HAP-1 (cell line): ENCODE results near the gene SNF8.

Experiments used
- DNase-seq, 2 experiments: peaks; one replicate each; pipeline ENCODE4 v3.0.0-alpha.2; 2016 to 2020; ENCODE audit warnings: low spot score in 2 of 2
- H3K27me3 ChIP-seq: fragments of 250-450 bp; sonication (Bioruptor Pico); 2 replicates; pipeline ENCODE4 v1.5.1; 2020; ENCODE audit warnings: low read depth, mild to moderate bottlenecking, moderate library complexity
- H3K36me3 ChIP-seq: fragments of 250-450 bp; sonication (Bioruptor Pico); replicated peaks from 2 replicates; pipeline ENCODE4 v1.5.1; 2020; ENCODE audit warnings: mild to moderate bottlenecking
- H3K4me1 ChIP-seq: fragments of 250-450 bp; sonication (Bioruptor Pico); 2 replicates; pipeline ENCODE4 v1.5.1; 2020; ENCODE audit warnings: mild to moderate bottlenecking
- H3K4me3 ChIP-seq: fragments of 250-450 bp; sonication (Bioruptor Pico); 2 replicates; pipeline ENCODE4 v1.5.1; 2020; ENCODE audit warnings: mild to moderate bottlenecking, moderate library complexity
- H3K9me3 ChIP-seq: fragments of 250-450 bp; sonication (Bioruptor Pico); 2 replicates; pipeline ENCODE4 v1.5.1; 2020; ENCODE audit warnings: mild to moderate bottlenecking, moderate library complexity
- in situ Hi-C: fragments of 300-500 bp; cut with MboI; formaldehyde crosslinking; loops from 3 replicates; pipeline ENCODE4 v1.14.3; 2020; ENCODE audit warnings: low sequenced_read_pairs, inconsistent platforms, mixed read lengths

SNF8 gene

DNA sequence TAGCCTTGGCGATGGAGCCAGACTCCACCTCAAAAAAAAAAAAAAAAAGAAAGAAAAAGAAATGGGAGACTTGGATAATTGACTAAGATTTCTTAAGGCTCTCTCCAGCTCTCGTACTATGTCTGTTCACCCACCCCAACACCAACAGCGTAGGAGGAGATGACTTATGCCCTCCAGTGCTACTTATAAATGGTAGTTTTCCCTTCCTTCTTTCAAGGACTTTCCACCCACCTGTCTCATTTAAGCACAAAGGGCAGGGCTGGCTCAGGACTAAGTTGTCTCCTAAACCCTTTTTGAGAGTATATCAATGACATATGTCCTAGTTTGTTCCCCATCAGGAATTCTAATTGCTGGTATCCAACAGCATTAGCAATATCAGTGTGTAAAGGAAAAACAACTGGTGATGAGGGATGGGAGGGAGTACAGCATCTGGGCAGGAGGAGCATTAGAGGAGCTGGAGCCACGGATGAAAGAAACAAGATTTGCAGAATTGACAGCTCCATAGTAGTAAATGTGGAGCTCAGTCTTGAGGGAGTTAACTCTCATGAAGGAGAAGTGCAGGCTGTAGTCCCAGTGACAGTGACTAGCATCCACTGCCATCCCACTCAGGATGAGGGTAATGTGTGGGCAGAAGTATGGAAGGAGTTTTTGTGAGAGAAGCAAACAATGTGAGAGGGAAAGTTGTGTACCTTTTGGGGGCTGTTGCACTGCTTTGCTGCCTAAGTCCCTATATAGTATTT, 19.2 kb downstream of the SNF8 start:
- H3K36me3 ChIP-seq, result peaks cover 90% of the 10 kb centered on the region

GRCh38 chr17:48915459-48916282, 29.0 kb downstream of the SNF8 start:
- in situ Hi-C loops, result no loop called here
- H3K27me3 ChIP-seq, result no peaks in the 10 kb centered on the region
- H3K36me3 ChIP-seq, result peaks cover 95% of the 10 kb centered on the region
- no peak for DNase-seq
- H3K4me3 ChIP-seq, result no peak overlapping the region
- H3K9me3 ChIP-seq, result no peaks in the 10 kb centered on the region
- peaks cover 4% of the 10 kb centered on the region; the same call in 1 of the 2 replicates for H3K4me1 ChIP-seq

More for the DNA sequence above, 19.2 kb downstream of the SNF8 start:
- H3K4me3 ChIP-seq, result no peak overlapping the region
- no peaks in the 10 kb centered on the region for H3K27me3 ChIP-seq
- in situ Hi-C loops, result loop anchor here (10.0 kb wide), 1 partner anchor 109 kb away; no protein-coding TSS in a partner anchor
- no peaks in the 10 kb centered on the region for H3K4me1 ChIP-seq
- no peak for DNase-seq
- H3K9me3 ChIP-seq, result no peaks in the 10 kb centered on the region

GRCh38 chr17:48912476-48912875, 32.2 kb downstream of the SNF8 start:
- Histone ChIP-seq H3K4me1 (peaks cover 15% of the 10 kb centered on the region), H3K4me3 (no peak overlapping the region), H3K36me3 (peaks cover 75% of the 10 kb centered on the region), H3K27me3 (no peaks in the 10 kb centered on the region), H3K9me3 (no peaks in the 10 kb centered on the region)
- in situ Hi-C loops, result no loop called here
- no peak for DNase-seq

- Histone ChIP-seq H3K9me3 (no peaks in the 10 kb centered on the region), H3K4me3 (peak overlapping the region; percentile 45; the same call in 1 of the 2 replicates), H3K36me3 (peaks cover 55% of the 10 kb centered on the region), H3K4me1 (peaks cover 15% of the 10 kb centered on the region), H3K27me3 (no peaks in the 10 kb centered on the region)
- in situ Hi-C loops, result no loop called here
- no peak for DNase-seq
These were observed 34.3 kb downstream of the SNF8 start for GRCh38 chr17:48910370-48910769.

- in situ Hi-C loops, result no loop called here
- H3K36me3 ChIP-seq, result peaks cover 51% of the 10 kb centered on the region
- H3K9me3 ChIP-seq, result no peaks in the 10 kb centered on the region
- no peaks in the 10 kb centered on the region for H3K27me3 ChIP-seq
- DNase-seq, result no peak
- H3K4me1 ChIP-seq, result peaks cover 15% of the 10 kb centered on the region
- H3K4me3 ChIP-seq, result peak overlapping the region; percentile 45
These were observed 34.9 kb downstream of the SNF8 start for GRCh38 chr17:48909783-48910182.

- Histone ChIP-seq H3K27me3 (no peaks in the 10 kb centered on the region), H3K36me3 (peaks cover 44% of the 10 kb centered on the region), H3K4me1 (peaks cover 15% of the 10 kb centered on the region), H3K9me3 (no peaks in the 10 kb centered on the region), H3K4me3 (peak overlapping the region; percentile 45)
- in situ Hi-C loops, result no loop called here
- peak; percentile 91 to 99 for DNase-seq
These were observed 35.7 kb downstream of the SNF8 start for GRCh38 chr17:48908853-48909394.

DNA sequence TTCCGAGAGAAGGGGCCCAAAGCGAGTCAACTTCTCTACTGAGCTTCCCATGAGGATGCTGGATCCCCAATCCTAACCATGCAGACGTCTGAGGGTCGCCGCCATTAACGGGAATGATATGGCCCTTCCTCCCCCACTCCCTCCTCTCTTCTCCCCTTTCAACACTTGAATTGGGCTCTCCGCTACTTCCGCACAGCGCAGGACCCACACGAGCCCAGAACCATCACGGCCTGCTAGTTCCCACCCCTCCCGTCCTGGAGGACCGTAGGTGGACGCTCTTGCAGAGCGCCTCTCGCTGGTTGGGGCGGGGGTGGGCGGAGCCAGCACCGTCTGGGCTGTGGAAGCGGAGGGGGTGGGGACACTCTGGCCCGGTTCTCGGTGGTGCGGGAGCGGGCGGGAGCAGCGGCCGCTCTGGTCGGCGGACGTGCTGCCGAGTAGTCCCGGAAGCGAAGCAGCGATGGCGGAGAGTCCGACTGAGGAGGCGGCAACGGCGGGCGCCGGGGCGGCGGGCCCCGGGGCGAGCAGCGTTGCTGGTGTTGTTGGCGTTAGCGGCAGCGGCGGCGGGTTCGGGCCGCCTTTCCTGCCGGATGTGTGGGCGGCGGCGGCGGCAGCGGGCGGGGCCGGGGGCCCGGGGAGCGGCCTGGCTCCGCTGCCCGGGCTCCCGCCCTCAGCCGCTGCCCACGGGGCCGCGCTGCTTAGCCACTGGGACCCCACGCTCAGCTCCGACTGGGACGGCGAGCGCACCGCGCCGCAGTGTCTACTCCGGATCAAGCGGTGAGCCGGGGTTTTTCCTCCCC, 36.4 kb downstream of the SNF8 start, which contains the start of gene UBE2Z:
TSS of gene UBE2Z (plus strand) at position 361 of the 797 bp plus-strand sequence. CDS start at position 458, 97 bp downstream.
- H3K27me3 ChIP-seq, result no peaks in the 10 kb centered on the region
- H3K4me3 ChIP-seq, result peak within 1 kb of the TSS; percentile 45
- peaks cover 38% of the 10 kb centered on the region for H3K36me3 ChIP-seq
- no peaks in the 10 kb centered on the region for H3K9me3 ChIP-seq
- peak; percentile 84 to 96 for DNase-seq
- H3K4me1 ChIP-seq, result peaks cover 15% of the 10 kb centered on the region
- in situ Hi-C loops, result no loop called here

GRCh38 chr17:48907713-48908046, 37.0 kb downstream of the SNF8 start:
- DNase-seq, result peak in 1 of 2 experiments; percentile 25
- Histone ChIP-seq H3K9me3 (no peaks in the 10 kb centered on the region), H3K36me3 (peaks cover 32% of the 10 kb centered on the region), H3K4me1 (peaks cover 15% of the 10 kb centered on the region), H3K27me3 (no peaks in the 10 kb centered on the region), H3K4me3 (peak overlapping the region; percentile 45)
- in situ Hi-C loops, result no loop called here

- Histone ChIP-seq H3K9me3 (no peaks in the 10 kb centered on the region), H3K4me3 (no peak overlapping the region), H3K4me1 (peaks cover 15% of the 10 kb centered on the region), H3K36me3 (peaks cover 16% of the 10 kb centered on the region), H3K27me3 (no peaks in the 10 kb centered on the region)
- no peak for DNase-seq
- in situ Hi-C loops, result no loop called here
These were observed 38.6 kb downstream of the SNF8 start for GRCh38 chr17:48905987-48906515.

DNA sequence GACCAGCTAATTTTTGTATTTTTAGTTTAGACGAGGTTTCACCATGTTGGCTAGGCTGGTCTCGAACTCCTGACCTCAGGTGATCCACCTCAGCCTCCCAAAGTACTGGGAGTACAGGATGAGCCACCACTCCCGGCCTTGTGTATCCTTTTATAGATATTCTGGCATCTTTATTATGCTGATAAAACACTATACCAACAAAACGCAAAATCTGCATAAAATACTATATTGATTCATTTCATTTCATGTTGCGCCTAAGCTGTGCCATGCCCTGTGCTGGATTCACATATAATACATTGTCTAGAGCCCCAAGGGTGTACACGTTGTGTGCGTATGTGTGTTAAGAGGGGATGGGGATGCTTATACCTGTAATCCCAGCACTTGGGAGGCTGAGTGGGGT, 40.2 kb downstream of the SNF8 start:
- no peak for DNase-seq
- Histone ChIP-seq H3K4me1 (no peaks in the 10 kb centered on the region; the same call in 1 of the 2 replicates), H3K27me3 (no peaks in the 10 kb centered on the region), H3K9me3 (no peaks in the 10 kb centered on the region), H3K4me3 (no peak overlapping the region), H3K36me3 (no peaks in the 10 kb centered on the region)
- in situ Hi-C loops, result no loop called here

- H3K4me1 ChIP-seq, result no peaks in the 10 kb centered on the region; the same call in 1 of the 2 replicates
- no peak overlapping the region for H3K4me3 ChIP-seq
- no peaks in the 10 kb centered on the region for H3K27me3 ChIP-seq
- no peaks in the 10 kb centered on the region for H3K9me3 ChIP-seq
- no peaks in the 10 kb centered on the region for H3K36me3 ChIP-seq
- in situ Hi-C loops, result no loop called here
- DNase-seq, result no peak
These were observed 41.2 kb downstream of the SNF8 start for GRCh38 chr17:48903401-48903800.

DNA sequence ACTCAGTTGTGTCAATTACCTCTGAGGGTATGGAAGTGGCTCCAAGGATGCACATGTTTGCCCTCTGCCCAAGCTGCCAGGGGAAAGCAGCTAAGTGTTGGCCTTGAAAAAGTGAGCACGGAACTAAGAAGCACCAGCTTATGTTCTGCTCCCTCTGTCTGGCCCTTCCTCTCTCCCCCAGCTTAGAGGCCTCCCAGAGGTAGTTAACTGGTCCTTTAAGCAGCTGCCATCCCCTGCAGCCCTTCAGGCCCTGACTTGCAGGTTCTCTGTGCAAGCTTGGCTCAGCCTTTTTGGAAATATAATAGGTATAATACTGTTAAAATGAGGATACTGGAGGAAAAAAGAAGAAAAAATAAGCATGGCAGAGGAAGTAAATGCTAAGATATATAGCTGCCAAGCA, 43.4 kb downstream of the SNF8 start:
- H3K36me3 ChIP-seq, result peaks cover 10% of the 10 kb centered on the region
- H3K9me3 ChIP-seq, result no peaks in the 10 kb centered on the region
- no peak overlapping the region for H3K4me3 ChIP-seq
- in situ Hi-C loops, result no loop called here
- no peak for DNase-seq
- H3K27me3 ChIP-seq, result no peaks in the 10 kb centered on the region
- H3K4me1 ChIP-seq, result no peaks in the 10 kb centered on the region

- Histone ChIP-seq H3K9me3 (no peaks in the 10 kb centered on the region), H3K4me1 (no peaks in the 10 kb centered on the region), H3K4me3 (no peak overlapping the region), H3K27me3 (no peaks in the 10 kb centered on the region), H3K36me3 (peaks cover 25% of the 10 kb centered on the region)
- in situ Hi-C loops, result no loop called here
- no peak for DNase-seq
These were observed 49.8 kb downstream of the SNF8 start for GRCh38 chr17:48894886-48895285.
